Pancreas (tissue), 10 donors: Measurements from ENCODE around the gene APBB1IP. TPM values are rescaled to one million over a fixed set of nuclear protein-coding genes. Genes with fewer than 3 reads are reported as not detected.
"Not testable (repeated sequence)": the region's sequence is repeated elsewhere in the genome, so short reads cannot be mapped to it uniquely, and the experiment has no call there.

Source experiments
- ATAC-seq, 4 donors: fragments of 200-7000 bp; cut with Tn5 transposase; one replicate each; pipeline versions ENCODE4 v1.8.0 to v1.9.1; 2020; ENCODE audit warnings: mild to moderate bottlenecking in 4 of 4, moderate library complexity in 4 of 4
- DNase-seq, 6 donors: peaks; one replicate each; pipeline ENCODE4 v3.0.0-alpha.2; 2020
- FAIRE-seq: peaks from 2 replicates; lab custom pipeline; 2012; peaks lifted over from hg19 to GRCh38; lab: Jason Lieb, UNC
- H3K27ac ChIP-seq, 4 donors: fragments of 200-600 bp; sonication (generic); 1 replicate in 3 of 4; 2 replicates in 1 of 4; pipeline versions ENCODE4 v1.5.0 to v1.8.0; 2020
- H3K27me3 ChIP-seq, 4 donors: fragments of 200-600 bp; one replicate each; pipeline ENCODE4 v1.8.0; 2021
- H3K36me3 ChIP-seq, 3 donors: fragments of 200-600 bp; sonication (generic) in 1 of 3; one replicate each; pipeline versions ENCODE4 v1.5.0 to v1.8.0; 2020 to 2021
- H3K4me1 ChIP-seq, 3 donors: fragments of 200-600 bp; one replicate each; pipeline ENCODE4 v1.8.0; 2021
- H3K4me3 ChIP-seq, 4 donors: fragments of 200-600 bp; sonication (generic) in 2 of 4; one replicate each; pipeline versions ENCODE4 v1.5.0 to v1.8.0; 2020 to 2021
- H3K9me3 ChIP-seq, 4 donors: fragments of 200-600 bp; one replicate each; pipeline ENCODE4 v1.8.0; 2021
- WGBS, 2 donors: extraction: QIAGEN DNeasy Blood & Tissue Kit; methylation state at CpG; one replicate each; pipeline ENCODE4 v1.1.7; 2013; 5-methylcytosine and 5-hydroxymethylcytosine counted together
- intact Hi-C, 3 donors: fragments of 100-400 bp; cut with DNase I; formaldehyde crosslinking; loops; one replicate each; pipeline versions ENCODE4 v1.11.1 to v1.14.2; 2022
- polyA plus RNA-seq, 2 donors: library from polyadenylated mRNA; stranded (reverse); fragments of 200-250 nt; gene quantifications; one replicate each; pipeline ENCODE4 v1.2.3, GENCODE V29; 2013
- total RNA-seq, 6 donors: library from RNA; stranded (reverse); fragmentation: NEBNext Ultra II Directional in 4 of 6; extraction: Animal tissue kit (Norgen Biotek cat#: 25700) in 4 of 6; gene quantifications; one replicate each; pipeline versions ENCODE4 v1.2.1 to v1.2.4, GENCODE V29; 2021 to 2023
- TF ChIP-seq, protein P1 (sequence below), 4 donors: fragments of 200-600 bp; sonication (generic) in 3 of 4; IDR thresholded peaks; one replicate each; pipeline versions ENCODE4 v1.5.0 to v1.8.0; 2021; ENCODE audit warnings: antibody characterized with exemption in 4 of 4
- donor health status: healthy with polysubstance abuse.
- donor health status: DM: no; HTN: no; CAD: no; lungs with moderate emphysema.
- donor health status: DM: no; HTN: no; CAD: no.
- donor health status: control.
- donor health status: control.
- donor health status: Bipolar disorder and iron deficiency.
- donor health status: DM: yes; HTN: yes; CAD: no.
- donor health status: DM: no; HTN: no; CAD: no.
- donor health status: DM: no; HTN: no; CAD: no.
- donor health status: DM: yes; HTN: yes; CAD: no.

Gene APBB1IP
- total and polyA plus RNA-seq, 8 donors = 0.93 to 12.3 (median 2.2) TPM

DNA sequence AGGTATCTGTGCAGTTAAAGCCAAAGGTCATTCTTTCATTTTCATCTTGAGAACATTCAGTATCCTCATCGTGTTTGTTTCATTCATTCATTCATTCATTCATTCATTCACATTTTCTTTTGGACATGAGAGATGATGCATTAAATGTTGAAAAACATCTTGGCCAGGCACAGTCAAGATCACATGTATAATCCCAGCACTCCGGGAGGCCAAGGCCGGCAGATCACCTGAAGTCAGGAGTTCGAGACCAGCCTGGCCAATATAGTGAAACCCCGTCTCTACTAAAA lies 34.3 kb downstream of the APBB1IP start:
- Histone ChIP-seq H3K4me1 (no peaks in the 10 kb centered on the region), H3K4me3 (no peak overlapping the region), H3K27me3 (no peaks in the 10 kb centered on the region), H3K36me3 (no peaks in the 10 kb centered on the region), H3K9me3 (no peaks in the 10 kb centered on the region), H3K27ac (no peak overlapping the region)
- TF ChIP-seq, protein P1, sequence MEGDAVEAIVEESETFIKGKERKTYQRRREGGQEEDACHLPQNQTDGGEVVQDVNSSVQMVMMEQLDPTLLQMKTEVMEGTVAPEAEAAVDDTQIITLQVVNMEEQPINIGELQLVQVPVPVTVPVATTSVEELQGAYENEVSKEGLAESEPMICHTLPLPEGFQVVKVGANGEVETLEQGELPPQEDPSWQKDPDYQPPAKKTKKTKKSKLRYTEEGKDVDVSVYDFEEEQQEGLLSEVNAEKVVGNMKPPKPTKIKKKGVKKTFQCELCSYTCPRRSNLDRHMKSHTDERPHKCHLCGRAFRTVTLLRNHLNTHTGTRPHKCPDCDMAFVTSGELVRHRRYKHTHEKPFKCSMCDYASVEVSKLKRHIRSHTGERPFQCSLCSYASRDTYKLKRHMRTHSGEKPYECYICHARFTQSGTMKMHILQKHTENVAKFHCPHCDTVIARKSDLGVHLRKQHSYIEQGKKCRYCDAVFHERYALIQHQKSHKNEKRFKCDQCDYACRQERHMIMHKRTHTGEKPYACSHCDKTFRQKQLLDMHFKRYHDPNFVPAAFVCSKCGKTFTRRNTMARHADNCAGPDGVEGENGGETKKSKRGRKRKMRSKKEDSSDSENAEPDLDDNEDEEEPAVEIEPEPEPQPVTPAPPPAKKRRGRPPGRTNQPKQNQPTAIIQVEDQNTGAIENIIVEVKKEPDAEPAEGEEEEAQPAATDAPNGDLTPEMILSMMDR (IDR thresholded peaks at IDR 0.05) = no peak
- no peak for DNase-seq
- intact Hi-C loops = no loop called here
- FAIRE-seq = no peak
- WGBS, 2 donors = 59 to 77% methylated on average over 5 of the region's 5 CpGs
- ATAC-seq = no peak

DNA sequence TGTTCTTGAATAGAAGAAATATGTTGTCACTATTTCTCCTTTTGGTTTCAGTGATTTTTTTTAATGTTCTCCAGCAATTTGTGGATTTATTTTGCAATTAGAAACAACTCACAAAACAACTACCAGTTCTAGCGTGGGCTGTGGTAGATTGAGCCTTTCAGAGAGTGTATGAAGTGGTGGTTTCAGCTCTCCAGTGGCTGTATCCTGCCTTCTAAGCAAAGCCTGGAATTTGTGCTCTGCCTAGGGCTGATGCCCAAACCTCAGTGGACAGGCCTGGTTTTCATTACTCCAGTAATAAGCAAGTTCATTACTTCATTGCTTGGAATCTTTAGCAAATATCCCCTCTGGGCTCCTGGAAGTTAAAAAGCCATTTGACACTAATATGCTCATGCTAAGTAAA lies 35.9 kb downstream of the APBB1IP start:
- H3K27me3 ChIP-seq = no peaks in the 10 kb centered on the region
- peak in 2 of 4 donors; percentile 42 to 71 for ATAC-seq
- DNase-seq = no peak

DNA sequence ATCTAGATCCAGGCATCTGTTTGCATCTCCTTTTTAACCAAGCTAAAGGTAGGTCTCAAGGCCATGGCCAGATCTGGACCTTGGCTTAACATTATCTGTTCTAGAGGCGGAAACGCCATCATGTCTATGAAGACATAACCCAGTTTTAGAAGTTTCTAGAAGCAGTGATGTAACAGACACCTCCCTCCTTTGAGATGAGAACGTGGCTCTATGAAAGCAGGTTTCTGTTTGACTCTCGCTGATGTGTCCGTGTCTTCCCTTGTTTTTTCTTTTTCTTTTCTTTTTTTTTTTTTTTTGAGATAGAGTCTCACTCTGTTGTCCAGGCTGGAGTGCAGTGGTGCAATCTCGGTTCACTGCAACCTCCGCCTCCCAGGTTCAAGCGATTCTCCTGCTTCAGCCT lies 36.7 kb downstream of the APBB1IP start:
- H3K36me3 ChIP-seq, H3K27me3 ChIP-seq, DNase-seq, H3K4me3 ChIP-seq, FAIRE-seq, H3K9me3 ChIP-seq, intact Hi-C loops, H3K4me1 ChIP-seq: not testable (repeated sequence)
- ATAC-seq = peak in 1 of 4 donors; percentile 36
- peak overlapping the region in 1 of 4 donors; percentile 4 for H3K27ac ChIP-seq
- WGBS, 2 donors = 77 to 85% methylated on average over 8 of the region's 8 CpGs

More for the DNA sequence above, 35.9 kb downstream of the APBB1IP start:
- Histone ChIP-seq H3K4me1 (no peaks in the 10 kb centered on the region), H3K4me3 (no peak overlapping the region), H3K9me3 (no peaks in the 10 kb centered on the region), H3K36me3 (no peaks in the 10 kb centered on the region), H3K27ac (no peak overlapping the region)
- no peak for FAIRE-seq
- WGBS, 2 donors = 84 to 85% methylated on average over 1 of the region's 1 CpG
- TF ChIP-seq, protein P1 (IDR thresholded peaks at IDR 0.05) = no peak
- intact Hi-C loops = no loop called here

DNA sequence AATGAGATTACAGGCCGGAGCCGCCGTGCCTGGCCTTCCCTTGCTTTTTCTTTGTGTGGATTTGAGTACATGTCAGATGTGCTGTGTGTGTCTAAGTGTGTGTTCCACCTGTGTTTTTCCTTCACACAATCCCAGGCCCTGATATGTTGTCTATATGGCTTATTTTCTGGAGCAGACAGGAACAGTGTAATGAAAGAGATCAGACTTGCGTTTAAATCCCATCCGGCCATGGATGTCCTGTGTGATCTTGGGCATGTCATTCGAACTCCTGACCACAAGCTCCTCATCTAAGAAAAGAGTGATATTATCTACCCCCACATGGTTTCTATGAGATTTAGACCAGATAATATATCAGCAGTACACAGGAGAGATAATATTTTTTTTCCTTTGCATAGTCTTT lies 37.2 kb downstream of the APBB1IP start:
- no peak for FAIRE-seq
- Histone ChIP-seq H3K27me3 (no peaks in the 10 kb centered on the region), H3K4me3 (no peak overlapping the region), H3K36me3 (no peaks in the 10 kb centered on the region), H3K27ac (no peak overlapping the region), H3K9me3 (no peaks in the 10 kb centered on the region), H3K4me1 (no peaks in the 10 kb centered on the region)
- ATAC-seq = no peak
- WGBS, 2 donors = 42 to 57% methylated on average over 6 of the region's 6 CpGs
- TF ChIP-seq, protein P1 (IDR thresholded peaks at IDR 0.05) = no peak
- no peak for DNase-seq
- intact Hi-C loops = no loop called here

DNA sequence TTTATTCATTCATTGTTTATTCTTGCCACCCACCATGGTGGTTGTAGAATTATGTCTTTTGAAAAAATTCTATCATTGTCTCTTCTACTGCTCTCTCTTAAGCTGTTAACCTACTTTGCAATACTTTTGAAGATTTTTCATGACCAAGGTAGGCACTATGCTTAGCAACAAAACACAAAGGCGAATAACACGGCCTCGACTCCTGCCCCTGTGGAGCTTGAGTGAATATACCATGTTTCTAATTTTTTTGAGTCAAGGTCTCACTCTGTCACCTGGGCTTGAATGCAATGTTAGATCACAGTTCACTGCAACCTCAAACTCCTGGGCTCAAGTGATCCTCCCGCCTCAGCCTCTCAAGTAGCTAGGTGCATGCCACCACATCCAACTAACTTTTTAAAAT lies 39.4 kb downstream of the APBB1IP start:
- no peak for DNase-seq
- no peak for ATAC-seq
- H3K27ac ChIP-seq = no peak overlapping the region
- intact Hi-C loops = no loop called here
- H3K9me3 ChIP-seq = no peaks in the 10 kb centered on the region
- TF ChIP-seq, protein P1 (IDR thresholded peaks at IDR 0.05) = no peak
- FAIRE-seq = no peak
- 82 to 89% methylated on average over 4 of the region's 4 CpGs for WGBS, 2 donors
- no peaks in the 10 kb centered on the region for H3K27me3 ChIP-seq
- no peak overlapping the region for H3K4me3 ChIP-seq
- H3K4me1 ChIP-seq = no peaks in the 10 kb centered on the region
- no peaks in the 10 kb centered on the region for H3K36me3 ChIP-seq

DNA sequence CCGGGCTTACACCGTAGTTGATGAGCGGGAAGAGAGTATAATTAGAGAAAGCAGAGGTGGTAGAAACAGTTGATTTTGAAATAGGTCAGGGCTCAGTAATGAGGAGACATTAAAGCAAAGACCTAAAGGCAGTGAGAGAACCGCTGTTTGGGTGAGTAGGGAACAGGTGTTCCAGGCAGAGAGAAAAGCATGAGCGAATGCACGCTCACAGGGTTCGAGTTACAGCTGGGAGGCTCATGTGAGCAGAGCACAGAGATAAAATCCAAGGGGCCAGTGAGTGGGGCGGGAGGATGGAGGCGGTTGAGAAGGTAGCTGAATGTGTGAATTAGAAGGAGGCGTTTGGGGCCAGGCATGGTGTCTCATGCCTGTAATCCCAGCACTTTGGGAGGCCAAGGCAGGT lies 39.9 kb downstream of the APBB1IP start:
- intact Hi-C loops = no loop called here
- FAIRE-seq = no peak
- TF ChIP-seq, protein P1 (IDR thresholded peaks at IDR 0.05) = no peak
- Histone ChIP-seq H3K9me3 (no peaks in the 10 kb centered on the region), H3K27me3 (no peaks in the 10 kb centered on the region), H3K4me3 (no peak overlapping the region), H3K27ac (no peak overlapping the region), H3K4me1 (no peaks in the 10 kb centered on the region), H3K36me3 (no peaks in the 10 kb centered on the region)
- DNase-seq = no peak
- no peak for ATAC-seq
- 78 to 83% methylated on average over 10 of the region's 10 CpGs for WGBS, 2 donors
